ENCODE results near the gene PANK2.
"Not testable (repeated sequence)": the region's sequence is repeated elsewhere in the genome, so short reads cannot be mapped to it uniquely, and the experiment has no call there.

PANK2 gene

GRCh38 chr20:3927486-3928291, 38.5 kb downstream of the PANK2 start:
- DNase-seq (ENCODE audit: low read depth in 3 of 3): no peak

GRCh38 chr20:3929713-3930060, 40.5 kb downstream of the PANK2 start:
- DNase-seq (ENCODE audit: low read depth in 3 of 3): no peak

- DNase-seq (ENCODE audit: low read depth in 3 of 3): no peak
Observed at GRCh38 chr20:3930265-3931206, 41.3 kb downstream of the PANK2 start.

- no peak for DNase-seq (ENCODE audit: low read depth in 3 of 3)
Observed at GRCh38 chr20:3931664-3932063, 42.5 kb downstream of the PANK2 start.

GRCh38 chr20:3932277-3932676, 43.1 kb downstream of the PANK2 start:
- DNase-seq (ENCODE audit: low read depth in 3 of 3): no peak

GRCh38 chr20:3932681-3933080, 43.5 kb downstream of the PANK2 start:
- DNase-seq (ENCODE audit: low read depth in 3 of 3): no peak

GRCh38 chr20:3933218-3933617, 44.0 kb downstream of the PANK2 start:
- DNase-seq (ENCODE audit: low read depth in 3 of 3): no peak

GRCh38 chr20:3934624-3935023, 45.4 kb downstream of the PANK2 start:
- no peak for DNase-seq (ENCODE audit: low read depth in 3 of 3)

GRCh38 chr20:3935295-3935955, 46.2 kb downstream of the PANK2 start:
- no peak for DNase-seq (ENCODE audit: low read depth in 3 of 3)

GRCh38 chr20:3935956-3936340, 46.8 kb downstream of the PANK2 start:
- DNase-seq (ENCODE audit: low read depth in 3 of 3): no peak

GRCh38 chr20:3937618-3938017, 48.4 kb downstream of the PANK2 start:
- DNase-seq (ENCODE audit: low read depth in 3 of 3): no peak

- no peak for DNase-seq (ENCODE audit: low read depth in 3 of 3)
Observed at GRCh38 chr20:3940905-3941304, 51.7 kb downstream of the PANK2 start.

GRCh38 chr20:3946666-3947065, 57.5 kb downstream of the PANK2 start:
- DNase-seq (ENCODE audit: low read depth in 3 of 3): not testable (repeated sequence)

GRCh38 chr20:3964719-3965118, 75.5 kb downstream of the PANK2 start:
- no peak for DNase-seq (ENCODE audit: low read depth in 3 of 3)

- no peak for DNase-seq (ENCODE audit: low read depth in 3 of 3)
Observed at GRCh38 chr20:3966571-3966970, 77.4 kb downstream of the PANK2 start.

- no peak for DNase-seq (ENCODE audit: low read depth in 3 of 3)
Observed at GRCh38 chr20:3970016-3970415, 80.8 kb downstream of the PANK2 start.

GRCh38 chr20:3971145-3971544, 82.0 kb downstream of the PANK2 start:
- no peak for DNase-seq (ENCODE audit: low read depth in 3 of 3)

- no peak for DNase-seq (ENCODE audit: low read depth in 3 of 3)
Observed at GRCh38 chr20:3972161-3972560, 83.0 kb downstream of the PANK2 start.

- DNase-seq (ENCODE audit: low read depth in 3 of 3): not testable (repeated sequence)
Observed at GRCh38 chr20:3972631-3973030, 83.4 kb downstream of the PANK2 start.

GRCh38 chr20:3973705-3974104, 84.5 kb downstream of the PANK2 start:
- no peak for DNase-seq (ENCODE audit: low read depth in 3 of 3)

GRCh38 chr20:3976511-3976910, 87.3 kb downstream of the PANK2 start:
- DNase-seq (ENCODE audit: low read depth in 3 of 3): no peak
